Lower lobe of right lung (tissue), 2 donors: Measurements from ENCODE around the gene WDR86. TPM values are rescaled to one million over a fixed set of nuclear protein-coding genes. Genes with fewer than 3 reads are reported as not detected.

Source experiments
- ATAC-seq, 2 donors: fragments of 200-7000 bp; cut with Tn5 transposase; one replicate each; pipeline ENCODE4 v1.9.1; 2020 to 2022; ENCODE audit warnings: mild to moderate bottlenecking in 2 of 2, moderate library complexity in 2 of 2
- DNase-seq: peaks from one replicate; pipeline ENCODE4 v3.0.0-alpha.2; 2020
- H3K27ac ChIP-seq: fragments of 200-600 bp; one replicate; pipeline ENCODE4 v1.8.0; 2022
- H3K27me3 ChIP-seq: fragments of 200-600 bp; one replicate; pipeline ENCODE4 v1.8.0; 2022; ENCODE audit warnings: low read depth
- H3K36me3 ChIP-seq: fragments of 200-600 bp; one replicate; pipeline ENCODE4 v1.8.0; 2022; ENCODE audit warnings: mild to moderate bottlenecking
- H3K4me1 ChIP-seq: fragments of 200-600 bp; one replicate; pipeline ENCODE4 v1.8.0; 2022
- H3K4me3 ChIP-seq: fragments of 200-600 bp; one replicate; pipeline ENCODE4 v1.8.0; 2022; ENCODE audit warnings: mild to moderate bottlenecking
- H3K9me3 ChIP-seq: fragments of 200-600 bp; one replicate; pipeline ENCODE4 v1.8.0; 2022
- intact Hi-C: fragments of 100-400 bp; cut with DNase I; formaldehyde crosslinking; loops from one replicate; pipeline ENCODE4 v1.11.0; 2022
- total RNA-seq: library from RNA; stranded (reverse); fragmentation: NEBNext Ultra II Directional; extraction: Animal tissue kit (Norgen Biotek cat#: 25700); gene quantifications from one replicate; pipeline ENCODE4 v1.2.1, GENCODE V29; 2021
- TF ChIP-seq, protein P1 (sequence below): fragments of 200-600 bp; IDR thresholded peaks from one replicate; pipeline ENCODE4 v1.8.0; 2022; ENCODE audit warnings: antibody characterized with exemption, mild to moderate bottlenecking
- donor health status: DM: no; HTN: yes; CAD: no; lungs with severe emphysema.

WDR86 gene
- total RNA-seq, 1 donor from 2014 or later = 4.4 TPM

DNA sequence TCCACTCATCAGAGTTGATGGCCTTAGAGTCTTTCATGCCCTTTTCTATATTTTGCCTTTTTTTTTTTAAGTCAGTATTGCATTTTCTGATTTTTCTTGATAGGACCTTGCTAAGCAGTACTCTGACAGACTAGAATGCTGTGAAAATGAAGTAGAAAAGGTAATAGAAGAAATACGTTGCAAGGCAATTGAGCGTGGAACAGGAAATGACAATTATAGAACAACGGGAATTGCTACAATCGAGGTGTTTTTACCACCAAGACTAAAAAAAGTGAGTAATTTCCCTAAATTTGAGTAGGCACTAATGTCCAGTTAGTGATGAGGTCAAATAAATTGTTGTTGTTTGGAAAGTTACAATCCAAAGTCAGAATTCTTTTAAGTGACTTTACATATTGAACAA is 60.9 kb downstream of the WDR86 start:
- intact Hi-C loops = no loop called here
- ATAC-seq (no peak), DNase-seq (no peak)
- H3K9me3 ChIP-seq = no peaks in the 10 kb centered on the region
- H3K36me3 ChIP-seq = peaks cover 83% of the 10 kb centered on the region
- no peaks in the 10 kb centered on the region for H3K27me3 ChIP-seq
- H3K4me3 ChIP-seq = no peak overlapping the region
- TF ChIP-seq, protein P1, sequence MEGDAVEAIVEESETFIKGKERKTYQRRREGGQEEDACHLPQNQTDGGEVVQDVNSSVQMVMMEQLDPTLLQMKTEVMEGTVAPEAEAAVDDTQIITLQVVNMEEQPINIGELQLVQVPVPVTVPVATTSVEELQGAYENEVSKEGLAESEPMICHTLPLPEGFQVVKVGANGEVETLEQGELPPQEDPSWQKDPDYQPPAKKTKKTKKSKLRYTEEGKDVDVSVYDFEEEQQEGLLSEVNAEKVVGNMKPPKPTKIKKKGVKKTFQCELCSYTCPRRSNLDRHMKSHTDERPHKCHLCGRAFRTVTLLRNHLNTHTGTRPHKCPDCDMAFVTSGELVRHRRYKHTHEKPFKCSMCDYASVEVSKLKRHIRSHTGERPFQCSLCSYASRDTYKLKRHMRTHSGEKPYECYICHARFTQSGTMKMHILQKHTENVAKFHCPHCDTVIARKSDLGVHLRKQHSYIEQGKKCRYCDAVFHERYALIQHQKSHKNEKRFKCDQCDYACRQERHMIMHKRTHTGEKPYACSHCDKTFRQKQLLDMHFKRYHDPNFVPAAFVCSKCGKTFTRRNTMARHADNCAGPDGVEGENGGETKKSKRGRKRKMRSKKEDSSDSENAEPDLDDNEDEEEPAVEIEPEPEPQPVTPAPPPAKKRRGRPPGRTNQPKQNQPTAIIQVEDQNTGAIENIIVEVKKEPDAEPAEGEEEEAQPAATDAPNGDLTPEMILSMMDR = no peak
- peak overlapping the region; percentile 81 for H3K27ac ChIP-seq
- H3K4me1 ChIP-seq = peaks cover 31% of the 10 kb centered on the region

GRCh38 chr7:151347200-151347599 is 62.6 kb downstream of the WDR86 start:
- TF ChIP-seq, protein P1 = no peak
- Histone ChIP-seq H3K27me3 (no peaks in the 10 kb centered on the region), H3K36me3 (peaks cover 69% of the 10 kb centered on the region), H3K4me3 (no peak overlapping the region), H3K27ac (no peak overlapping the region), H3K4me1 (peaks cover 43% of the 10 kb centered on the region), H3K9me3 (no peaks in the 10 kb centered on the region)
- intact Hi-C loops = no loop called here
- no peak for DNase-seq
- no peak for ATAC-seq

- no peak overlapping the region for H3K4me3 ChIP-seq
- H3K36me3 ChIP-seq = peaks cover 62% of the 10 kb centered on the region
- ATAC-seq (no peak), DNase-seq (no peak)
- no peak overlapping the region for H3K27ac ChIP-seq
- H3K27me3 ChIP-seq = no peaks in the 10 kb centered on the region
- intact Hi-C loops = no loop called here
- TF ChIP-seq, protein P1 = no peak
- peaks cover 39% of the 10 kb centered on the region for H3K4me1 ChIP-seq
- no peaks in the 10 kb centered on the region for H3K9me3 ChIP-seq
Observed at GRCh38 chr7:151346470-151346769, 63.4 kb downstream of the WDR86 start.

- intact Hi-C loops = no loop called here
- no peak overlapping the region for H3K27ac ChIP-seq
- TF ChIP-seq, protein P1 = no peak
- ATAC-seq = no peak
- no peak overlapping the region for H3K4me3 ChIP-seq
- peaks cover 37% of the 10 kb centered on the region for H3K4me1 ChIP-seq
- DNase-seq = no peak
- H3K27me3 ChIP-seq = no peaks in the 10 kb centered on the region
- H3K9me3 ChIP-seq = no peaks in the 10 kb centered on the region
- peaks cover 56% of the 10 kb centered on the region for H3K36me3 ChIP-seq
Observed at GRCh38 chr7:151345576-151346469, 64.0 kb downstream of the WDR86 start.

DNA sequence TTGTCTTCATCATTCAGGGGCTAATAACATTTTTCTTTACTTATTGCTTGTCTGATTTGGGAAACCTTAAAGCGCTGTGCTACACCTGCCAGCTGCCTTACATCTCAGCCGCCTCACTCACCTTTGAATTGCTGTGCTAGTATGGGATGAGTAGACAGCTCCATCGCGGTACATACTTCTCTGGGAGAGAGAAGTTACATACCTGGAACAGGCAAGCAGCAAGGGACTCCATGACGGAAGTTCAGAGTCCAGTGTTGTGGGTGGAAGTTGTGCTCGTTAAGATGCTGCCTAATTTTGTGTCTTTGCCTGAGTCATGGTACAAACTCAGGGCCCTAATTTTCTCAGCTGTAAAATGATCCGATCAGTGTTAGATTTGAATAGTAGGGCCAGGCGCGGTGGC is 66.3 kb downstream of the WDR86 start:
- H3K9me3 ChIP-seq = no peaks in the 10 kb centered on the region
- intact Hi-C loops = no loop called here
- peaks cover 22% of the 10 kb centered on the region for H3K4me1 ChIP-seq
- DNase-seq (no peak), ATAC-seq (no peak)
- TF ChIP-seq, protein P1 = no peak
- H3K27me3 ChIP-seq = no peaks in the 10 kb centered on the region
- no peak overlapping the region for H3K27ac ChIP-seq
- H3K36me3 ChIP-seq = peaks cover 43% of the 10 kb centered on the region
- H3K4me3 ChIP-seq = no peak overlapping the region
